ENCODE measurements around the gene PGM2L1. TPM values are rescaled to one million over a fixed set of nuclear protein-coding genes. Genes with fewer than 3 reads are reported as not detected.
"Not testable (repeated sequence)": the region's sequence is repeated elsewhere in the genome, so short reads cannot be mapped to it uniquely, and the experiment has no call there.

PGM2L1 gene
- total RNA-seq, 1 experiment from 2014 or later: 33.1 TPM

GRCh38 chr11:74332291-74332690, 65.9 kb downstream of the PGM2L1 start:
- intact Hi-C loops (cut with micrococcal nuclease; ENCODE audit: unreplicated experiment): no loop called here
- Histone ChIP-seq H3K27ac (ENCODE audit: low read length) (no peak overlapping the region), H3K4me3 (ENCODE audit: low read depth in 2 of 2, low read length in 2 of 2) (no peak overlapping the region), H3K4me1 (ENCODE audit: control insufficient read depth, insufficient read depth, low read length) (no peaks in the 10 kb centered on the region), H3K9me3 (ENCODE audit: control insufficient read depth, insufficient read depth, low read depth, low read length) (no peaks in the 10 kb centered on the region), H3K27me3 (ENCODE audit: control insufficient read depth, insufficient read depth, low read length) (no peaks in the 10 kb centered on the region), H3K36me3 (ENCODE audit: control insufficient read depth, insufficient read depth, low read length) (0 out of 2 replicates have a peak, but pooled peaks cover 3% of the 10 kb centered on the region)
- no TSS peak for BruUV-seq (replicated peaks)
- ChIA-PET CTCF (no interaction called here), POLR2A (no interaction called here)
- TF ChIP-seq SIN3A (IDR thresholded peaks at IDR 0.05; ENCODE audit: borderline replicate concordance, insufficient read depth, low read depth, low read length) (no peak), POLR2AphosphoS5 (IDR thresholded peaks at IDR 0.05; ENCODE audit: low read depth, low read length) (no peak), TCF7L2 (IDR thresholded peaks at IDR 0.05; ENCODE audit: low read depth, low read length) (no peak), REST (IDR thresholded peaks at IDR 0.05; ENCODE audit: insufficient read depth in 1 of 2, low read depth in 2 of 2, low read length in 1 of 2) (no peak), CTCF (IDR thresholded peaks at IDR 0.05) (no peak)
- ATAC-seq (no peak), DNase-seq (ENCODE audit: low read depth, low spot score) (no peak)
- in situ Hi-C loops (cut with HindIII; ENCODE audit: low pct_unique_long_range_greater_than_20kb, low sequenced_read_pairs): no loop called here

- ATAC-seq; H3K27me3 ChIP-seq (ENCODE audit: control insufficient read depth, insufficient read depth, low read length); BruUV-seq (replicated peaks); CTCF ChIA-PET; H3K4me3 ChIP-seq (ENCODE audit: low read depth in 2 of 2, low read length in 2 of 2); H3K27ac ChIP-seq (ENCODE audit: low read length); DNase-seq (ENCODE audit: low read depth, low spot score); in situ Hi-C loops (cut with HindIII; ENCODE audit: low pct_unique_long_range_greater_than_20kb, low sequenced_read_pairs); H3K4me1 ChIP-seq (ENCODE audit: control insufficient read depth, insufficient read depth, low read length); intact Hi-C loops (cut with micrococcal nuclease; ENCODE audit: unreplicated experiment); H3K36me3 ChIP-seq (ENCODE audit: control insufficient read depth, insufficient read depth, low read length); POLR2A ChIA-PET; H3K9me3 ChIP-seq (ENCODE audit: control insufficient read depth, insufficient read depth, low read depth, low read length): not testable (repeated sequence)
Measured at GRCh38 chr11:74331000-74331399, 67.2 kb downstream of the PGM2L1 start.

- no peak overlapping the region for H3K4me3 ChIP-seq (ENCODE audit: low read depth in 2 of 2, low read length in 2 of 2)
- DNase-seq (ENCODE audit: low read depth, low spot score) (no peak), ATAC-seq (no peak)
- BruUV-seq (replicated peaks): no TSS peak
- H3K27ac ChIP-seq (ENCODE audit: low read length): no peak overlapping the region
- H3K27me3 ChIP-seq (ENCODE audit: control insufficient read depth, insufficient read depth, low read length): no peaks in the 10 kb centered on the region
- intact Hi-C loops (cut with micrococcal nuclease; ENCODE audit: unreplicated experiment): no loop called here
- ChIA-PET CTCF (no interaction called here), POLR2A (interaction anchor here (0.6 kb wide), 1 partner anchor 236 kb away, joined by 4 read pairs; no protein-coding TSS in a partner anchor)
- TF ChIP-seq TCF7L2 (IDR thresholded peaks at IDR 0.05; ENCODE audit: low read depth, low read length): no peak
- no peak for TF ChIP-seq REST (IDR thresholded peaks at IDR 0.05; ENCODE audit: insufficient read depth in 1 of 2, low read depth in 2 of 2, low read length in 1 of 2)
- TF ChIP-seq SIN3A (IDR thresholded peaks at IDR 0.05; ENCODE audit: borderline replicate concordance, insufficient read depth, low read depth, low read length): no peak
- TF ChIP-seq CTCF (IDR thresholded peaks at IDR 0.05): no peak
- no peak for TF ChIP-seq POLR2AphosphoS5 (IDR thresholded peaks at IDR 0.05; ENCODE audit: low read depth, low read length)
- H3K9me3 ChIP-seq (ENCODE audit: control insufficient read depth, insufficient read depth, low read depth, low read length): no peaks in the 10 kb centered on the region
- H3K4me1 ChIP-seq (ENCODE audit: control insufficient read depth, insufficient read depth, low read length): no peaks in the 10 kb centered on the region
- H3K36me3 ChIP-seq (ENCODE audit: control insufficient read depth, insufficient read depth, low read length): no peaks in the 10 kb centered on the region
- in situ Hi-C loops (cut with HindIII; ENCODE audit: low pct_unique_long_range_greater_than_20kb, low sequenced_read_pairs): no loop called here
Measured at GRCh38 chr11:74330075-74330858, 68.0 kb downstream of the PGM2L1 start.
